Measurements from ENCODE around the gene OCIAD2. TPM values are rescaled to one million over a fixed set of nuclear protein-coding genes. Genes with fewer than 3 reads are reported as not detected.
A peak's percentile ranks its signal among the peaks of the same experiment; 100 is the strongest.

Gene OCIAD2
- total and polyA plus RNA-seq, 2 donors (not counting 1 experiment from before 2014, with no cell fraction given): 20.3 to 34.0 TPM

DNA sequence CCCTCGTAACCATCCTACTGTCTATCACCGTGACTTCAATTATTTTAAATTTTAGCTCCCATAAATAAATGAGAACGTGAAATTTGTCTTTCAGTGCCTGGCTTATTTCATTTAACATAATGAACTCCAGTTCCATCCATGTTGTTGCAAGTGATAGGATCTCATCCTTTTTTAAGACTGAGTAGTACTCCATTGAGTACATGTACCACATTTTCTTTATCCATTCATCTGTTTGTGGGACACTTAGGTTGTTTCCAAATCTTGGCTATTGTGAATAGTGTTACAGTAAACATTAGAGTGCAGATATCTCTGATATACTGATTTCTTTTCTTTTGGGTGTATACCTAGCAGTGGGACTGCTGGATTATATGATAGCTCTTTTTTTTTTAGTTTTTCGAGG, 42.8 kb downstream of the OCIAD2 start:
- TF ChIP-seq, protein P1, sequence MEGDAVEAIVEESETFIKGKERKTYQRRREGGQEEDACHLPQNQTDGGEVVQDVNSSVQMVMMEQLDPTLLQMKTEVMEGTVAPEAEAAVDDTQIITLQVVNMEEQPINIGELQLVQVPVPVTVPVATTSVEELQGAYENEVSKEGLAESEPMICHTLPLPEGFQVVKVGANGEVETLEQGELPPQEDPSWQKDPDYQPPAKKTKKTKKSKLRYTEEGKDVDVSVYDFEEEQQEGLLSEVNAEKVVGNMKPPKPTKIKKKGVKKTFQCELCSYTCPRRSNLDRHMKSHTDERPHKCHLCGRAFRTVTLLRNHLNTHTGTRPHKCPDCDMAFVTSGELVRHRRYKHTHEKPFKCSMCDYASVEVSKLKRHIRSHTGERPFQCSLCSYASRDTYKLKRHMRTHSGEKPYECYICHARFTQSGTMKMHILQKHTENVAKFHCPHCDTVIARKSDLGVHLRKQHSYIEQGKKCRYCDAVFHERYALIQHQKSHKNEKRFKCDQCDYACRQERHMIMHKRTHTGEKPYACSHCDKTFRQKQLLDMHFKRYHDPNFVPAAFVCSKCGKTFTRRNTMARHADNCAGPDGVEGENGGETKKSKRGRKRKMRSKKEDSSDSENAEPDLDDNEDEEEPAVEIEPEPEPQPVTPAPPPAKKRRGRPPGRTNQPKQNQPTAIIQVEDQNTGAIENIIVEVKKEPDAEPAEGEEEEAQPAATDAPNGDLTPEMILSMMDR (conservative IDR thresholded peaks at IDR 0.05 in 1 of 2, IDR thresholded peaks at IDR 0.05 in 1 of 2; ENCODE audit: low read depth in 1 of 2, low read length in 2 of 2): no peak
- no peak for TF ChIP-seq EZH2 (IDR thresholded peaks at IDR 0.05; ENCODE audit: low read length, missing control alignments)
- H3K4me2 ChIP-seq (ENCODE audit: extremely low read depth, insufficient read depth, low read length): no peak overlapping the region
- no peak for DNase-seq (ENCODE audit: low read depth in 2 of 2)
- H3K27me3 ChIP-seq (ENCODE audit: control insufficient read depth, insufficient read depth, low read length): no peaks in the 10 kb centered on the region
- no peaks in the 10 kb centered on the region for H4K20me1 ChIP-seq (ENCODE audit: control insufficient read depth, extremely low read depth, insufficient read depth, low read length)
- no peak overlapping the region for H3K9ac ChIP-seq (ENCODE audit: insufficient read depth, low read length)
- no peaks in the 10 kb centered on the region for H3K79me2 ChIP-seq (ENCODE audit: control insufficient read depth, insufficient read depth, low read length)
- H3K27ac ChIP-seq (ENCODE audit: insufficient read depth, low read length): no peak overlapping the region
- no peak overlapping the region for H3K4me3 ChIP-seq (replicated peaks in 1 of 4; ENCODE audit: control extremely low read depth in 1 of 4, insufficient read depth in 1 of 4, low read depth in 3 of 4, low read length in 4 of 4)
- no peaks in the 10 kb centered on the region for H3K4me1 ChIP-seq (ENCODE audit: control insufficient read depth, extremely low read depth, insufficient read depth, low read length)
- no peaks in the 10 kb centered on the region for H3K36me3 ChIP-seq (ENCODE audit: control insufficient read depth, insufficient read depth, low read length)
- no peaks in the 10 kb centered on the region for H3K9me3 ChIP-seq (ENCODE audit: control insufficient read depth, insufficient read depth, low read depth, low read length)
- H2AFZ ChIP-seq (ENCODE audit: low read length): no peak overlapping the region

DNA sequence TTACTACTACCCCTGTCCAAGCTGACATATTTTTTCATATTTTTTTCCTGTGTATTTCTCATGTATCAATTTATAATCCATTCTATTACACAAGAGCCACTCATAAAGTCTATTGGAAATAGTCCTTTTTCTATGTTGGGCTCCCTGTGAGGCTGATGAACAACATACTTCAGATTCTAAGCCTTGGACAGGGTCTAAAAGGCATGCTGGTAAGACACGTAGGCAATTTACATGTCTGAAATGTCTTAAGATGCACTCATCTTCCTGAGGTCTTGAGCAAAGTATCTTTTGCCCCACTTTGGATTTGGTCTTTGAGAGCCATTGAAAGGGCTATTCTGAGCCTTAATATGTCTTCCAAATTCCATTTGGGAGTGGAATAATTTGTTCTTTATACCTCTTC, 43.9 kb downstream of the OCIAD2 start:
- no peaks in the 10 kb centered on the region for H4K20me1 ChIP-seq (ENCODE audit: control insufficient read depth, extremely low read depth, insufficient read depth, low read length)
- no peak overlapping the region for H3K4me3 ChIP-seq (replicated peaks in 1 of 4; ENCODE audit: control extremely low read depth in 1 of 4, insufficient read depth in 1 of 4, low read depth in 3 of 4, low read length in 4 of 4)
- DNase-seq (ENCODE audit: low read depth in 2 of 2): peak in 1 of 2 donors; percentile 3
- no peak overlapping the region for H3K9ac ChIP-seq (ENCODE audit: insufficient read depth, low read length)
- H3K4me1 ChIP-seq (ENCODE audit: control insufficient read depth, extremely low read depth, insufficient read depth, low read length): no peaks in the 10 kb centered on the region
- peaks cover 4% of the 10 kb centered on the region for H3K36me3 ChIP-seq (ENCODE audit: control insufficient read depth, insufficient read depth, low read length)
- no peak overlapping the region for H2AFZ ChIP-seq (ENCODE audit: low read length)
- H3K27ac ChIP-seq (ENCODE audit: insufficient read depth, low read length): no peak overlapping the region
- H3K9me3 ChIP-seq (ENCODE audit: control insufficient read depth, insufficient read depth, low read depth, low read length): no peaks in the 10 kb centered on the region
- TF ChIP-seq EZH2 (IDR thresholded peaks at IDR 0.05; ENCODE audit: low read length, missing control alignments): no peak
- TF ChIP-seq, protein P1 (conservative IDR thresholded peaks at IDR 0.05 in 1 of 2, IDR thresholded peaks at IDR 0.05 in 1 of 2; ENCODE audit: low read depth in 1 of 2, low read length in 2 of 2): no peak
- no peaks in the 10 kb centered on the region for H3K27me3 ChIP-seq (ENCODE audit: control insufficient read depth, insufficient read depth, low read length)
- H3K79me2 ChIP-seq (ENCODE audit: control insufficient read depth, insufficient read depth, low read length): no peaks in the 10 kb centered on the region
- no peak overlapping the region for H3K4me2 ChIP-seq (ENCODE audit: extremely low read depth, insufficient read depth, low read length)

DNA sequence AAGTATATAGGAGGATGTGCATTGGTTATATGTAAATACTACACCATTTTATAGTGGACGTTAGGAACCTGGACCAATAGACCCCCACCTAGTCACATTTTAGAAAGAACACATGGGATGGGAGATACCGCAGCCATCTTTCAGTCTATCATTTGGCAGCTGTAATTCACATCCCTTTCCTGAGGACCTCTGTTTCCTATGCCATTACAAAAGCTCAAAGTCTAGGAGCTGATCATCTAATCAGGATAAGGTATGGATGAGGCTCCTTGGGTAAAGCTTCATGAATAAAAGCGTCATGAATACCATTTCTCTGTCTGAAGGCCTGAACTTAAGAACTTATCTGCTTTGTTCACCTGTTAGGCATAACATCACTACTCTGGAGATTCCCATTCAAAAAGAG, 44.5 kb downstream of the OCIAD2 start:
- Histone ChIP-seq H3K27me3 (ENCODE audit: control insufficient read depth, insufficient read depth, low read length) (no peaks in the 10 kb centered on the region), H2AFZ (ENCODE audit: low read length) (no peak overlapping the region), H4K20me1 (ENCODE audit: control insufficient read depth, extremely low read depth, insufficient read depth, low read length) (no peaks in the 10 kb centered on the region), H3K27ac (ENCODE audit: insufficient read depth, low read length) (no peak overlapping the region), H3K79me2 (ENCODE audit: control insufficient read depth, insufficient read depth, low read length) (no peaks in the 10 kb centered on the region), H3K4me3 (replicated peaks in 1 of 4; ENCODE audit: control extremely low read depth in 1 of 4, insufficient read depth in 1 of 4, low read depth in 3 of 4, low read length in 4 of 4) (no peak overlapping the region), H3K36me3 (ENCODE audit: control insufficient read depth, insufficient read depth, low read length) (peaks cover 6% of the 10 kb centered on the region), H3K4me1 (ENCODE audit: control insufficient read depth, extremely low read depth, insufficient read depth, low read length) (no peaks in the 10 kb centered on the region), H3K9me3 (ENCODE audit: control insufficient read depth, insufficient read depth, low read depth, low read length) (no peaks in the 10 kb centered on the region), H3K4me2 (ENCODE audit: extremely low read depth, insufficient read depth, low read length) (no peak overlapping the region), H3K9ac (ENCODE audit: insufficient read depth, low read length) (no peak overlapping the region)
- TF ChIP-seq EZH2 (IDR thresholded peaks at IDR 0.05; ENCODE audit: low read length, missing control alignments): no peak
- TF ChIP-seq, protein P1 (conservative IDR thresholded peaks at IDR 0.05 in 1 of 2, IDR thresholded peaks at IDR 0.05 in 1 of 2; ENCODE audit: low read depth in 1 of 2, low read length in 2 of 2): no peak
- DNase-seq (ENCODE audit: low read depth in 2 of 2): no peak

Data from fibroblast of lung (primary cell).